GM12878 (cell line): ENCODE results near the gene COL18A1. TPM values are rescaled to one million over a fixed set of nuclear protein-coding genes. Genes with fewer than 3 reads are reported as not detected.
A peak's percentile ranks its signal among the peaks of the same experiment; 100 is the strongest.

Source experiments
- ATF7 ChIP-seq: fragments of 450-650 bp; IDR thresholded peaks from 2 replicates; pipeline ENCODE4 v1.6.1; 2016; ENCODE audit warnings: low read depth, mild to moderate bottlenecking
- CBFB ChIP-seq: IDR thresholded peaks from 2 replicates; pipeline ENCODE4 v1.6.1; 2016; ENCODE audit warnings: antibody characterized with exemption, low read depth
- CTCF ChIP-seq, 3 experiments: IDR thresholded peaks in 2 of 3; conservative IDR thresholded peaks in 1 of 3; 2 replicates each; pipeline ENCODE4 v1.5.1; 2011; ENCODE audit warnings: low read depth in 3 of 3, low read length in 3 of 3, mild to moderate bottlenecking in 3 of 3, control low read depth in 2 of 3, moderate library complexity in 2 of 3, inconsistent platforms in 1 of 3, mixed read lengths in 1 of 3; ENCODE audit not compliant: control insufficient read depth in 2 of 3, insufficient read depth in 1 of 3; ENCODE audit errors: extremely low read depth in 1 of 3
- E2F8 ChIP-seq: fragments of 450-650 bp; IDR thresholded peaks from 2 replicates; pipeline ENCODE4 v1.6.1; 2018; ENCODE audit warnings: mild to moderate bottlenecking, low read depth, moderate library complexity; ENCODE audit not compliant: partially characterized antibody
- EED ChIP-seq: sonication (generic); IDR thresholded peaks from 2 replicates; pipeline ENCODE4 v1.6.1; 2016; ENCODE audit warnings: antibody characterized with exemption, low read depth
- ESRRA ChIP-seq: IDR thresholded peaks from 2 replicates; pipeline ENCODE4 v1.6.1; 2012; ENCODE audit warnings: mild to moderate bottlenecking, low read length, improper control_type of control experiment
- ETV6 ChIP-seq, 2 experiments: fragments of 450-650 bp in 1 of 2; IDR thresholded peaks in 1 of 2; conservative IDR thresholded peaks in 1 of 2; 2 replicates each; pipeline ENCODE4 v1.6.1; 2014; ENCODE audit warnings: antibody characterized with exemption in 1 of 2, borderline replicate concordance in 1 of 2, low read depth in 1 of 2, mild to moderate bottlenecking in 1 of 2, moderate library complexity in 1 of 2
- GABPA ChIP-seq: IDR thresholded peaks from 2 replicates; pipeline ENCODE4 v1.6.1; 2014; ENCODE audit warnings: antibody characterized with exemption, low read depth, mild to moderate bottlenecking, inconsistent platforms
- IKZF1 ChIP-seq: fragments of 450-650 bp; conservative IDR thresholded peaks from 2 replicates; pipeline ENCODE4 v1.6.1; 2017; ENCODE audit warnings: antibody characterized with exemption, mild to moderate bottlenecking
- KAT2A ChIP-seq: conservative IDR thresholded peaks from 2 replicates; pipeline ENCODE4 v1.6.1; 2011; ENCODE audit warnings: low read depth, low read length; ENCODE audit not compliant: control insufficient read depth
- MEF2A ChIP-seq: IDR thresholded peaks from 2 replicates; pipeline ENCODE4 v1.6.1; 2011; ENCODE audit warnings: low read depth, mild to moderate bottlenecking, low read length, moderate library complexity; ENCODE audit not compliant: insufficient read depth
- MEF2B ChIP-seq: fragments of 450-650 bp; IDR thresholded peaks from 2 replicates; pipeline ENCODE4 v1.6.1; 2018; ENCODE audit warnings: mild to moderate bottlenecking, moderate library complexity; ENCODE audit not compliant: partially characterized antibody, poor library complexity, severe bottlenecking
- MYC ChIP-seq: IDR thresholded peaks from 2 replicates; pipeline ENCODE4 v1.6.1; 2011; ENCODE audit warnings: mild to moderate bottlenecking, low read length, moderate library complexity, inconsistent platforms; ENCODE audit not compliant: insufficient read depth, insufficient replicate concordance, insufficient read length, severe bottlenecking
- NFIC ChIP-seq: IDR thresholded peaks from 2 replicates; pipeline ENCODE4 v1.6.1; 2012; ENCODE audit warnings: low read depth, mild to moderate bottlenecking, inconsistent platforms, low read length, moderate library complexity
- NR2C2 ChIP-seq: IDR thresholded peaks from 2 replicates; pipeline ENCODE4 v1.6.1; 2011; ENCODE audit warnings: borderline replicate concordance, low read depth; ENCODE audit not compliant: control insufficient read depth, insufficient read length
- PAX8 ChIP-seq: fragments of 450-650 bp; IDR thresholded peaks from 2 replicates; pipeline ENCODE4 v1.6.1; 2017; ENCODE audit warnings: mild to moderate bottlenecking, moderate library complexity
- POLR2AphosphoS5 ChIP-seq: IDR thresholded peaks from 2 replicates; pipeline ENCODE4 v1.6.1; 2011; ENCODE audit warnings: mild to moderate bottlenecking, low read length, inconsistent platforms
- POU2F2 ChIP-seq: IDR thresholded peaks from 3 replicates; pipeline ENCODE4 v1.6.1; 2011; ENCODE audit warnings: low read depth, mild to moderate bottlenecking, low read length, borderline replicate concordance
- RUNX3 ChIP-seq: IDR thresholded peaks from 2 replicates; pipeline ENCODE4 v1.6.1; 2012; ENCODE audit warnings: low read length, inconsistent platforms
- SMARCA5 ChIP-seq: fragments of 450-650 bp; IDR thresholded peaks from 2 replicates; pipeline ENCODE4 v1.6.1; 2017; ENCODE audit warnings: mild to moderate bottlenecking
- SP1 ChIP-seq: IDR thresholded peaks from one replicate; pipeline ENCODE4 v1.6.1; 2011; ENCODE audit warnings: low read depth, low read length
- STAT3 ChIP-seq: IDR thresholded peaks from 2 replicates; pipeline ENCODE4 v1.6.1; 2011; ENCODE audit warnings: low read depth, low read length, improper control_type of control experiment
- SUZ12 ChIP-seq: fragments of 200-600 bp; sonication (generic); IDR thresholded peaks from one replicate; pipeline ENCODE4 v1.6.1; 2018; ENCODE audit warnings: antibody characterized with exemption, mild to moderate bottlenecking; ENCODE audit not compliant: unreplicated experiment
- TCF3 ChIP-seq: IDR thresholded peaks from 2 replicates; pipeline ENCODE4 v1.6.1; 2012; ENCODE audit warnings: low read depth, mild to moderate bottlenecking, low read length, borderline replicate concordance; ENCODE audit not compliant: insufficient read depth
- polyA plus RNA-seq, 11 experiments: library from polyadenylated mRNA; depleted of rRNA in 4 of 11; unstranded in 6 of 11; stranded (reverse) in 5 of 11; fragments of >200 nt; fragmentation: Nextera tagmentation in 4 of 11; fragmentation: Illumina TruSeq in 1 of 11; extraction: Ambion mirVana in 4 of 11; extraction: Trizol in 1 of 11; gene quantifications; 1 replicate in 1 of 11; 2 replicates in 10 of 11; pipeline versions ENCODE4 v1.2.1 to v1.2.3, GENCODE V29; 2011 to 2016; ENCODE audit warnings: inconsistent platforms in 2 of 11, missing spikeins in 2 of 11, low read depth in 1 of 11
- total RNA-seq, 4 experiments: library from RNA; depleted of rRNA in 3 of 4; stranded (reverse); fragments of >200 nt in 3 of 4; fragmentation: Illumina TruSeq in 1 of 4; extraction: Trizol in 1 of 4; gene quantifications; 2 replicates each; pipeline versions ENCODE4 v1.2.1 to v1.2.3, GENCODE V29; 2013 to 2021
- TF ChIP-seq, protein P1 (sequence below): IDR thresholded peaks from 2 replicates; pipeline ENCODE4 v1.6.1; 2011; ENCODE audit warnings: borderline replicate concordance, low read depth, mild to moderate bottlenecking, moderate library complexity, low read length; ENCODE audit not compliant: insufficient read depth, poor library complexity, severe bottlenecking

Gene COL18A1
- total and polyA plus RNA-seq, 10 of the 15 experiments (the other 5 are each of a cell fraction or from before 2014, with no cell fraction given), result under 0.01 to 0.49 (median 0.09) TPM; not detected in 3

- TF ChIP-seq EED (peak; percentile 11), PAX8 (no peak), E2F8 (no peak), NR2C2 (no peak), ESRRA (no peak), RUNX3 (peak; percentile 67), IKZF1 (peak; percentile 73), SMARCA5 (no peak), SP1 (no peak), SUZ12 (no peak), POU2F2 (no peak), GABPA (no peak), KAT2A (no peak), MEF2A (no peak), ATF7 (no peak), NFIC (no peak), TCF3 (no peak), STAT3 (no peak), CTCF (IDR thresholded peaks at IDR 0.05 in 2 of 3, conservative IDR thresholded peaks at IDR 0.05 in 1 of 3; ENCODE audit: control insufficient read depth in 2 of 3, extremely low read depth in 1 of 3, insufficient read depth in 1 of 3, low read depth in 3 of 3, low read length in 3 of 3) (no peak; a peak in 1 of 6 replicates), POLR2AphosphoS5 (no peak), MYC (no peak), ETV6 (conservative IDR thresholded peaks at IDR 0.05 in 1 of 2, IDR thresholded peaks at IDR 0.05 in 1 of 2; ENCODE audit: borderline replicate concordance in 1 of 2, low read depth in 1 of 2) (no peak), CBFB (no peak), MEF2B (peak; percentile 73)
- TF ChIP-seq, protein P1, sequence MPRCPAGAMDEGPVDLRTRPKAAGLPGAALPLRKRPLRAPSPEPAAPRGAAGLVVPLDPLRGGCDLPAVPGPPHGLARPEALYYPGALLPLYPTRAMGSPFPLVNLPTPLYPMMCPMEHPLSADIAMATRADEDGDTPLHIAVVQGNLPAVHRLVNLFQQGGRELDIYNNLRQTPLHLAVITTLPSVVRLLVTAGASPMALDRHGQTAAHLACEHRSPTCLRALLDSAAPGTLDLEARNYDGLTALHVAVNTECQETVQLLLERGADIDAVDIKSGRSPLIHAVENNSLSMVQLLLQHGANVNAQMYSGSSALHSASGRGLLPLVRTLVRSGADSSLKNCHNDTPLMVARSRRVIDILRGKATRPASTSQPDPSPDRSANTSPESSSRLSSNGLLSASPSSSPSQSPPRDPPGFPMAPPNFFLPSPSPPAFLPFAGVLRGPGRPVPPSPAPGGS, result no peak
These were observed 144.9 kb downstream of the COL18A1 start (continued) for GRCh38 chr21:45549626-45550463.
